ENCODE results near the gene POLR2M.

POLR2M gene

GRCh38 chr15:57706405-57707209 is at the start of gene POLR2M:
Gene POLR2M (plus strand): TSS chr15:57706714. CDS start chr15:57706843, 129 bp downstream.
- H3K27me3 ChIP-seq (ENCODE audit: insufficient read depth, low read length), result no peaks in the 10 kb centered on the region
- peaks cover 48% of the 10 kb centered on the region for H3K79me2 ChIP-seq (ENCODE audit: control insufficient read depth, insufficient read depth, low read length, unreplicated experiment)
- H3K27ac ChIP-seq (ENCODE audit: low read depth, low read length), result peak within 1 kb of the TSS; percentile 74
- H3K4me3 ChIP-seq (ENCODE audit: low read depth, low read length), result peak within 1 kb of the TSS; percentile 84
- peaks cover 14% of the 10 kb centered on the region for H3K4me1 ChIP-seq (ENCODE audit: control insufficient read depth, insufficient read depth, low read length, unreplicated experiment)
- H3K36me3 ChIP-seq (ENCODE audit: insufficient read depth, low read length), result peaks cover 19% of the 10 kb centered on the region
- H2AFZ ChIP-seq (ENCODE audit: low read length, unreplicated experiment), result peak within 1 kb of the TSS; percentile 92

DNA sequence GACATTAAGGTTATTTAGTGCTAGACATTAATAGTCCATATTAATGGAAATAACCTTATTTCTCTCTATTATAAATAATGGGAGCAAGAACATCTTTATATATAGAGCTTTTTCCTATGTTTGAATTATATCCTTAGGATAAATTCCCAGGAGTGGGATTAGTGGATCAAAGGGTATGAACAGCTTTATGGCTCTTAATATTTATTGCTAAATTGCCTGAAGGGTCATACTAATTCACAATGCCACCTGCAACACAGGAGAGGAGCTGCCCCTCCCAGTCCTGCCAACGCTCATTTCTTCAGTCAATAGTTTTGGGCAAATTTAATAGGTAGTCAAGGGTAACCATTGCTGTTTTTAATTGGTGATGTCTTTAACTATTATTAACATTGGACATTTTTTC is 48.9 kb upstream of the POLR2M start:
- Histone ChIP-seq H3K36me3 (ENCODE audit: insufficient read depth, low read length) (no peaks in the 10 kb centered on the region), H3K27me3 (ENCODE audit: insufficient read depth, low read length) (no peaks in the 10 kb centered on the region), H3K27ac (ENCODE audit: low read depth, low read length) (no peak overlapping the region), H3K79me2 (ENCODE audit: control insufficient read depth, insufficient read depth, low read length, unreplicated experiment) (no peaks in the 10 kb centered on the region), H2AFZ (ENCODE audit: low read length, unreplicated experiment) (no peak overlapping the region), H3K4me1 (ENCODE audit: control insufficient read depth, insufficient read depth, low read length, unreplicated experiment) (no peaks in the 10 kb centered on the region), H3K4me3 (ENCODE audit: low read depth, low read length) (no peak overlapping the region)

DNA sequence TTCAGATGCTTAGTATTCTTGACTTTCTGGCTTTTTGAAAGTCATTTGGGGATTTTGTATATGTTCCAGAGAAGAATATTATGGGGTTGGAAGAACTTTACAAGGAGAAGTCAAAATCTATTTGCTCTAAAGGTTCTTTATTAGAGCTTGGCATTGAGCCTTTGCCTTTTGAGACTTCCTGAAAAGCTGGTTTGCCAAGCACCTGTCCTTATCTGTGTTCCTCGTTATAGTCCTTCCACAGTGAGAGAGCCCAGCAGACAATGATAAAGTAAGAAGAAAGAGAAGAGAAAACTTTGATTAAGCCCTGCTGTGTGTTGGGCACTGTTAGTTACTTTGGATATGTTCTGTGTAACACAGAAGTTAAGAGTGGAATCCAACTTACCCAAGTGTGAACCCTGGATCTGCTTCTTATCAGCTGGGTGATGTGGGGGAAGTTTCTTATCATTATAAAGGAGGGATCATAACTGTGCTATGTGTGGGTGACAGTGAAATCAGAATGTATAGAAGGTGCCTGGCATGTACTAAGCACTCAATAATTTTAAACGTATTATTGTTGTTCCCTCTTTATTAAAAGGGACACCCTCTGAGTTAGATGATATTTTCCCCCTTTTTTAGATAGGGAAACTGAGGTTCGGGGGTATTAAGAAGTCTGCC is 44.3 kb upstream of the POLR2M start:
- no peaks in the 10 kb centered on the region for H3K79me2 ChIP-seq (ENCODE audit: control insufficient read depth, insufficient read depth, low read length, unreplicated experiment)
- H3K27me3 ChIP-seq (ENCODE audit: insufficient read depth, low read length), result no peaks in the 10 kb centered on the region
- no peak overlapping the region for H3K27ac ChIP-seq (ENCODE audit: low read depth, low read length)
- H3K36me3 ChIP-seq (ENCODE audit: insufficient read depth, low read length), result no peaks in the 10 kb centered on the region
- peaks cover 4% of the 10 kb centered on the region for H3K4me1 ChIP-seq (ENCODE audit: control insufficient read depth, insufficient read depth, low read length, unreplicated experiment)
- no peak overlapping the region for H2AFZ ChIP-seq (ENCODE audit: low read length, unreplicated experiment)
- no peak overlapping the region for H3K4me3 ChIP-seq (ENCODE audit: low read depth, low read length)

- Histone ChIP-seq H2AFZ (ENCODE audit: low read length, unreplicated experiment) (no peak overlapping the region), H3K79me2 (ENCODE audit: control insufficient read depth, insufficient read depth, low read length, unreplicated experiment) (no peaks in the 10 kb centered on the region), H3K27ac (ENCODE audit: low read depth, low read length) (no peak overlapping the region), H3K4me3 (ENCODE audit: low read depth, low read length) (no peak overlapping the region), H3K4me1 (ENCODE audit: control insufficient read depth, insufficient read depth, low read length, unreplicated experiment) (peaks cover 9% of the 10 kb centered on the region), H3K27me3 (ENCODE audit: insufficient read depth, low read length) (no peaks in the 10 kb centered on the region), H3K36me3 (ENCODE audit: insufficient read depth, low read length) (no peaks in the 10 kb centered on the region)
Observed at GRCh38 chr15:57662802-57663201, 43.7 kb upstream of the POLR2M start.

- Histone ChIP-seq H3K79me2 (ENCODE audit: control insufficient read depth, insufficient read depth, low read length, unreplicated experiment) (no peaks in the 10 kb centered on the region), H3K36me3 (ENCODE audit: insufficient read depth, low read length) (no peaks in the 10 kb centered on the region), H2AFZ (ENCODE audit: low read length, unreplicated experiment) (no peak overlapping the region), H3K4me3 (ENCODE audit: low read depth, low read length) (no peak overlapping the region), H3K27ac (ENCODE audit: low read depth, low read length) (no peak overlapping the region), H3K4me1 (ENCODE audit: control insufficient read depth, insufficient read depth, low read length, unreplicated experiment) (peaks cover 12% of the 10 kb centered on the region), H3K27me3 (ENCODE audit: insufficient read depth, low read length) (no peaks in the 10 kb centered on the region)
Observed at GRCh38 chr15:57663262-57663661, 43.3 kb upstream of the POLR2M start.

DNA sequence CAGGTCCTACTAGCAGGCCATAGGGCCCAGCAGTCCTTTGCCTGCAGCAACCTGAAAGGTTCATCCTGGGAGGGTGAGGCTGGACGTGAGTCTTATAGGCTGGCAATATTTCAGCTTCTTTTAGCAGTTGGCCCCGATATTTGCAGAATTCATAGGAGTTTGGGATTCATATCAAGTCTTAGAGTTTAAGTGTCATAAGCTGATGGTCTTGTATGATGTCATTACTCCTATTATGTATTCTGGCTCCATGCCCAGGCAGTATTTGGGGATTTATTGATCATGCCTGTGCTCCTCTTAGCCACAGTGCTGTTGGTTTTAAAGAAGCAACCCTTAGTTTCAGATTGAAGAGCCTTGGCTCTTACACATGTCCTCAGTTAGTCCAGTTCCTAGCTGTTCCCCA is 41.3 kb upstream of the POLR2M start:
- peaks cover 12% of the 10 kb centered on the region for H3K4me1 ChIP-seq (ENCODE audit: control insufficient read depth, insufficient read depth, low read length, unreplicated experiment)
- H3K79me2 ChIP-seq (ENCODE audit: control insufficient read depth, insufficient read depth, low read length, unreplicated experiment), result no peaks in the 10 kb centered on the region
- H3K4me3 ChIP-seq (ENCODE audit: low read depth, low read length), result no peak overlapping the region
- no peak overlapping the region for H2AFZ ChIP-seq (ENCODE audit: low read length, unreplicated experiment)
- H3K27me3 ChIP-seq (ENCODE audit: insufficient read depth, low read length), result no peaks in the 10 kb centered on the region
- no peak overlapping the region for H3K27ac ChIP-seq (ENCODE audit: low read depth, low read length)
- H3K36me3 ChIP-seq (ENCODE audit: insufficient read depth, low read length), result no peaks in the 10 kb centered on the region

- H2AFZ ChIP-seq (ENCODE audit: low read length, unreplicated experiment), result no peak overlapping the region
- no peak overlapping the region for H3K4me3 ChIP-seq (ENCODE audit: low read depth, low read length)
- H3K36me3 ChIP-seq (ENCODE audit: insufficient read depth, low read length), result no peaks in the 10 kb centered on the region
- no peaks in the 10 kb centered on the region for H3K79me2 ChIP-seq (ENCODE audit: control insufficient read depth, insufficient read depth, low read length, unreplicated experiment)
- peaks cover 12% of the 10 kb centered on the region for H3K4me1 ChIP-seq (ENCODE audit: control insufficient read depth, insufficient read depth, low read length, unreplicated experiment)
- H3K27me3 ChIP-seq (ENCODE audit: insufficient read depth, low read length), result no peaks in the 10 kb centered on the region
- no peak overlapping the region for H3K27ac ChIP-seq (ENCODE audit: low read depth, low read length)
Observed at GRCh38 chr15:57665939-57666338, 40.6 kb upstream of the POLR2M start.

DNA sequence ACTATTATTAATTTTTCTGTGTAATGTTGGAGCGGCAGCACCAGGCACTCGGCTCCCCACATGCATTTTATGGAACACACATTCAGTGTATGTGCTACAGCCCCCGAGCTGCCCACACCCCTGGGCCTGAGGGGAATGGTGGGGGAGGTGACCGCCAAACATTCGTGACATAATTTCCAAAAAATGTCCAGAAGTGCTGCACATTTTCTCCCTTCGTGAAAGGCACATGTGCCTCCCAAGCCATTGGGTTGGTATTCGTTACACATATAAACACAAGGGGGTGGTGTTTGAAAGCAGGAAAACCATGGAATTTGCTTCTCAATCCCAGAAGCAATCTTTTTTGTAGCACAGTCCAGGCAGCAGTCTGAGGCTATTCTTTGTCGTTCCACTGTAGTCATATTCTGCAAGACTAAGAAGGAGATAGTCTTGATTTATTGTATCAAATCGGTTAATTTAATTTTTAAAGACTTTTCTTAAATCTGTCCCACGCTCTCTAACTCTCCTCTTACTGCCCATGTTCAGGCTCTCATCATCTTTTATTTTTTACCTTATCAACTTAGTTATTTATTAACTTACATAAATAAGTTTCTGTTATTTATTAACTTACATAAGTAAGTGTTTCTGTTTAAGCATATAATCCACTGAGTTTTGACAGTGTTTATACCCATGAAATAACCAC is 39.2 kb upstream of the POLR2M start:
- peak overlapping the region; percentile 14 for H3K4me3 ChIP-seq (ENCODE audit: low read depth, low read length)
- H3K27me3 ChIP-seq (ENCODE audit: insufficient read depth, low read length), result no peaks in the 10 kb centered on the region
- H3K79me2 ChIP-seq (ENCODE audit: control insufficient read depth, insufficient read depth, low read length, unreplicated experiment), result no peaks in the 10 kb centered on the region
- peaks cover 12% of the 10 kb centered on the region for H3K4me1 ChIP-seq (ENCODE audit: control insufficient read depth, insufficient read depth, low read length, unreplicated experiment)
- no peaks in the 10 kb centered on the region for H3K36me3 ChIP-seq (ENCODE audit: insufficient read depth, low read length)
- no peak overlapping the region for H3K27ac ChIP-seq (ENCODE audit: low read depth, low read length)
- H2AFZ ChIP-seq (ENCODE audit: low read length, unreplicated experiment), result peak overlapping the region; percentile 1

GRCh38 chr15:57668016-57668415 is 38.5 kb upstream of the POLR2M start:
- no peak overlapping the region for H2AFZ ChIP-seq (ENCODE audit: low read length, unreplicated experiment)
- H3K4me1 ChIP-seq (ENCODE audit: control insufficient read depth, insufficient read depth, low read length, unreplicated experiment), result peaks cover 12% of the 10 kb centered on the region
- peak overlapping the region; percentile 14 for H3K4me3 ChIP-seq (ENCODE audit: low read depth, low read length)
- no peaks in the 10 kb centered on the region for H3K27me3 ChIP-seq (ENCODE audit: insufficient read depth, low read length)
- H3K27ac ChIP-seq (ENCODE audit: low read depth, low read length), result no peak overlapping the region
- H3K79me2 ChIP-seq (ENCODE audit: control insufficient read depth, insufficient read depth, low read length, unreplicated experiment), result no peaks in the 10 kb centered on the region
- H3K36me3 ChIP-seq (ENCODE audit: insufficient read depth, low read length), result no peaks in the 10 kb centered on the region

GRCh38 chr15:57671636-57672035 is 34.9 kb upstream of the POLR2M start:
- Histone ChIP-seq H3K27ac (ENCODE audit: low read depth, low read length) (no peak overlapping the region), H3K79me2 (ENCODE audit: control insufficient read depth, insufficient read depth, low read length, unreplicated experiment) (no peaks in the 10 kb centered on the region), H3K4me3 (ENCODE audit: low read depth, low read length) (no peak overlapping the region), H3K4me1 (ENCODE audit: control insufficient read depth, insufficient read depth, low read length, unreplicated experiment) (peaks cover 12% of the 10 kb centered on the region), H2AFZ (ENCODE audit: low read length, unreplicated experiment) (no peak overlapping the region), H3K36me3 (ENCODE audit: insufficient read depth, low read length) (no peaks in the 10 kb centered on the region), H3K27me3 (ENCODE audit: insufficient read depth, low read length) (no peaks in the 10 kb centered on the region)
